ENCODE data around the gene RASSF4.

RASSF4 gene

DNA sequence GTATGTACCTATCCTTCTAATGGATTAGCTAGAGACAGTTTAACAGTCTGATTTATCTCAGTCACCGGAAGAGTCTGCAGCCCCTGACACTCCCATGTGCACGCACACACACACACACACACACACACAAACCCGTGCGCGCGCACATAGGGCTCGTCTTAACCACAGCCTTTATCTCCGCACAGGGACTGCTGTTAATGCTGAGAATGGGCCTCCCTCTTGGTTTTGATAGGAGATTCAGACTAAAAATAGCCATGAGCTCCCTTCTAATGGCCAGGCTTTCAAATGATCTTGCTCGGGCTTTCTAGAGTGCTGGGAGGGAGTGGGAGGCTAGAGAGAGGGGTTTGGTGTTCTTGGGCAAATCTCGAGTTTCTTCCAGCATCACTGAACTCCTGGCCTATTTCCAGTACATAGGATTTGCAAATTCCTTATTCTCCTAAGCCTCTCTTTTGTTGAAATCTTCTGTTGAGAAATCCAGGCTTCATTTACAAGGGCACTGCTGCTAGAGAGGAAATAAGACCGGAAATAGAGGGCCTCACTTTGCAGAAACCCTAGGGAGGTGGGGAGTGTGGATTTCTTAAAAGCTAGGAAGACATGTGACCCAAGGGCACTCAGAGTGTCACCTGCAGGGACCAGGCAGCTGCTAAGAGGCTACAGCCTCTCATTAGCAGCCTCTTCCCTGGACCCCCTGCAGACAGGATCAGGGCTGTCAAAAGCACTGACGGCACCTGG lies 46.1 kb upstream of the RASSF4 start:
- Mint-ChIP-seq H3K27ac (peak overlapping the region in 2 of 3 experiments; percentile 93 to 99), H3K36me3 (ENCODE audit: low read depth) (peaks cover 35% of the 10 kb centered on the region), H3K9me3 (peaks cover 12% of the 10 kb centered on the region), H3K4me3 (peak overlapping the region; percentile 25 to 67 (median 60)), H3K4me1 (peaks cover 78% of the 10 kb centered on the region), H3K27me3 (ENCODE audit: low read depth) (peaks cover 4% of the 10 kb centered on the region)
- TF ChIP-seq, protein P1, sequence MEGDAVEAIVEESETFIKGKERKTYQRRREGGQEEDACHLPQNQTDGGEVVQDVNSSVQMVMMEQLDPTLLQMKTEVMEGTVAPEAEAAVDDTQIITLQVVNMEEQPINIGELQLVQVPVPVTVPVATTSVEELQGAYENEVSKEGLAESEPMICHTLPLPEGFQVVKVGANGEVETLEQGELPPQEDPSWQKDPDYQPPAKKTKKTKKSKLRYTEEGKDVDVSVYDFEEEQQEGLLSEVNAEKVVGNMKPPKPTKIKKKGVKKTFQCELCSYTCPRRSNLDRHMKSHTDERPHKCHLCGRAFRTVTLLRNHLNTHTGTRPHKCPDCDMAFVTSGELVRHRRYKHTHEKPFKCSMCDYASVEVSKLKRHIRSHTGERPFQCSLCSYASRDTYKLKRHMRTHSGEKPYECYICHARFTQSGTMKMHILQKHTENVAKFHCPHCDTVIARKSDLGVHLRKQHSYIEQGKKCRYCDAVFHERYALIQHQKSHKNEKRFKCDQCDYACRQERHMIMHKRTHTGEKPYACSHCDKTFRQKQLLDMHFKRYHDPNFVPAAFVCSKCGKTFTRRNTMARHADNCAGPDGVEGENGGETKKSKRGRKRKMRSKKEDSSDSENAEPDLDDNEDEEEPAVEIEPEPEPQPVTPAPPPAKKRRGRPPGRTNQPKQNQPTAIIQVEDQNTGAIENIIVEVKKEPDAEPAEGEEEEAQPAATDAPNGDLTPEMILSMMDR (IDR thresholded peaks at IDR 0.05; ENCODE audit: unreplicated experiment in 3 of 3) = no peak

GRCh38 chr10:44914891-44915290 lies 44.7 kb upstream of the RASSF4 start:
- no peak overlapping the region for H3K27ac Mint-ChIP-seq

GRCh38 chr10:44916429-44916828 lies 43.2 kb upstream of the RASSF4 start:
- peak overlapping the region in 2 of 3 experiments; percentile 71 to 80 for H3K27ac Mint-ChIP-seq
- peaks cover 4% of the 10 kb centered on the region for H3K27me3 Mint-ChIP-seq (ENCODE audit: low read depth)
- TF ChIP-seq, protein P1 (IDR thresholded peaks at IDR 0.05; ENCODE audit: unreplicated experiment in 3 of 3) = no peak
- peaks cover 53% of the 10 kb centered on the region for H3K36me3 Mint-ChIP-seq (ENCODE audit: low read depth)
- peaks cover 16% of the 10 kb centered on the region for H3K9me3 Mint-ChIP-seq
- H3K4me1 Mint-ChIP-seq = peaks cover 52% of the 10 kb centered on the region
- no peak overlapping the region for H3K4me3 Mint-ChIP-seq

More at GRCh38 chr10:44914891-44915290, 44.7 kb upstream of the RASSF4 start:
- TF ChIP-seq, protein P1 (IDR thresholded peaks at IDR 0.05; ENCODE audit: unreplicated experiment in 3 of 3) = no peak
- peaks cover 42% of the 10 kb centered on the region for H3K36me3 Mint-ChIP-seq (ENCODE audit: low read depth)
- H3K4me1 Mint-ChIP-seq = peaks cover 66% of the 10 kb centered on the region
- H3K27me3 Mint-ChIP-seq (ENCODE audit: low read depth) = peaks cover 4% of the 10 kb centered on the region
- H3K9me3 Mint-ChIP-seq = peaks cover 16% of the 10 kb centered on the region
- no peak overlapping the region for H3K4me3 Mint-ChIP-seq

DNA sequence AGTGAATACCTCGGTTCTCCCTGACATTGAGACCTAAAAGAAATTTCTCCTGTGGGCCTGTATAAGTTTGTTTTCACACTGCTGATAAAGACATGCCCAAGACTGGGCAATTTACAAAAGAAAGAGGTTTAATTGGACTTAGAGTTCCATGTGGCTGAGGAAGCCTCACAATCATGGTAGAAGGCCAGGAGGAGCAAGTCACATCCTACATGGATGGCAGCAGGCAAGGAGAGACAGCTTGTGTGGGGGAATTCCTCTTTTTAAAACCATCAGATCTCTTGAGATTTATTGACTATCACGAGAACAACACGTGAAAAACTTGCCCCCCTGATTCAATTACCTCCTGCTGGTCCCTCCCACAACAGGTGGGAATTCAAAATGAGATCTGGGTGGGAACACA lies 41.8 kb upstream of the RASSF4 start:
- no peak overlapping the region for H3K4me3 Mint-ChIP-seq

GRCh38 chr10:44920252-44920651 lies 39.4 kb upstream of the RASSF4 start:
- TF ChIP-seq, protein P1 (IDR thresholded peaks at IDR 0.05; ENCODE audit: unreplicated experiment in 3 of 3) = no peak
- peaks cover 29% of the 10 kb centered on the region for H3K4me1 Mint-ChIP-seq
- H3K27ac Mint-ChIP-seq = no peak overlapping the region
- no peaks in the 10 kb centered on the region for H3K27me3 Mint-ChIP-seq (ENCODE audit: low read depth)
- peaks cover 16% of the 10 kb centered on the region for H3K9me3 Mint-ChIP-seq
- no peak overlapping the region for H3K4me3 Mint-ChIP-seq
- H3K36me3 Mint-ChIP-seq (ENCODE audit: low read depth) = peaks cover 55% of the 10 kb centered on the region

More for the DNA sequence above, 41.8 kb upstream of the RASSF4 start:
- Mint-ChIP-seq H3K4me1 (peaks cover 41% of the 10 kb centered on the region), H3K27ac (no peak overlapping the region), H3K36me3 (ENCODE audit: low read depth) (peaks cover 53% of the 10 kb centered on the region), H3K9me3 (peaks cover 16% of the 10 kb centered on the region), H3K27me3 (ENCODE audit: low read depth) (peaks cover 4% of the 10 kb centered on the region)
- TF ChIP-seq, protein P1 (IDR thresholded peaks at IDR 0.05; ENCODE audit: unreplicated experiment in 3 of 3) = no peak

DNA sequence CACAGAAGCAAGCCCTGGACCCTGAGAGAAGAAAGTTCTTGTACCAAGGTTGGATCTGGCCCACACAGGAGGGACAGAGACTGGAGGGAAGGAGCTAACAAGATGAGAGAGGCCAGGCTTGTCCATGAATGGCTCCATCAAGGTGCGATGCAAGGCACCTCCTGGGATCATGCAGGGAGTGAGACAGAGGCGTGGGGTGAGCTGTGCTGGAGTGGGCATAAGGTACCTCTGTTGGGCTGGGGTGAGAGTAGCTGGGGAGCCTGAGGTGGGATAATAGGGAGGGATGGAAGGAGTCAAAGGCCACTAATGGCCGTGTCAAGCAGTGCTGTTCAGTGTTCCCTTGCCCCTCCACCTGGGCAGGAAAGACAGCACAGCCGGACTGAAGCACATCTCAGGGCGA lies 38.5 kb upstream of the RASSF4 start:
- peaks cover 21% of the 10 kb centered on the region for H3K4me1 Mint-ChIP-seq

More for the DNA sequence above, 38.5 kb upstream of the RASSF4 start:
- Mint-ChIP-seq H3K36me3 (ENCODE audit: low read depth) (peaks cover 47% of the 10 kb centered on the region), H3K27ac (no peak overlapping the region), H3K27me3 (ENCODE audit: low read depth) (no peaks in the 10 kb centered on the region), H3K9me3 (peaks cover 16% of the 10 kb centered on the region), H3K4me3 (no peak overlapping the region)
- TF ChIP-seq, protein P1 (IDR thresholded peaks at IDR 0.05; ENCODE audit: unreplicated experiment in 3 of 3) = no peak
